ENCODE measurements around the gene NHSL1. TPM values are rescaled to one million over a fixed set of nuclear protein-coding genes. Genes with fewer than 3 reads are reported as not detected.
A peak's percentile ranks its signal among the peaks of the same experiment; 100 is the strongest.

The NHSL1 gene
- total RNA-seq, 1 donor from 2014 or later = 59.8 TPM

- DNase-seq (ENCODE audit: low spot score) = no peak
- ATAC-seq = peak; percentile 39
These were observed 528 bp downstream of the NHSL1 start for GRCh38 chr6:138498629-138499302.

- DNase-seq (ENCODE audit: low spot score) = no peak
These were observed 2.0 kb downstream of the NHSL1 start for GRCh38 chr6:138497286-138497685.

GRCh38 chr6:138494312-138494711 is 5.0 kb downstream of the NHSL1 start:
- ATAC-seq = no peak
- DNase-seq (ENCODE audit: low spot score) = no peak

More at GRCh38 chr6:138497286-138497685, 2.0 kb downstream of the NHSL1 start:
- no peak for ATAC-seq

GRCh38 chr6:138493413-138493812 is 5.9 kb downstream of the NHSL1 start:
- no peak for DNase-seq (ENCODE audit: low spot score)
- peak; percentile 49 for ATAC-seq

GRCh38 chr6:138492871-138493270 is 6.4 kb downstream of the NHSL1 start:
- DNase-seq (ENCODE audit: low spot score) (no peak), ATAC-seq (no peak)

- no peak for DNase-seq (ENCODE audit: low spot score)
- no peak for ATAC-seq
These were observed 7.2 kb downstream of the NHSL1 start for GRCh38 chr6:138492113-138492512.

GRCh38 chr6:138491017-138491416 is 8.3 kb downstream of the NHSL1 start:
- ATAC-seq (no peak), DNase-seq (ENCODE audit: low spot score) (no peak)

GRCh38 chr6:138489846-138490245 is 9.4 kb downstream of the NHSL1 start:
- no peak for ATAC-seq

GRCh38 chr6:138487102-138487604 is 12.1 kb downstream of the NHSL1 start:
- ATAC-seq (no peak), DNase-seq (ENCODE audit: low spot score) (no peak)

More at GRCh38 chr6:138489846-138490245, 9.4 kb downstream of the NHSL1 start:
- DNase-seq (ENCODE audit: low spot score) = no peak

GRCh38 chr6:138486249-138487101 is 12.8 kb downstream of the NHSL1 start:
- ATAC-seq (no peak), DNase-seq (ENCODE audit: low spot score) (no peak)

GRCh38 chr6:138485586-138486248 is 13.6 kb downstream of the NHSL1 start:
- no peak for DNase-seq (ENCODE audit: low spot score)
- peak; percentile 47 for ATAC-seq

GRCh38 chr6:138485005-138485545 is 14.2 kb downstream of the NHSL1 start:
- ATAC-seq (peak; percentile 13), DNase-seq (ENCODE audit: low spot score) (no peak)

GRCh38 chr6:138484018-138484731 is 15.1 kb downstream of the NHSL1 start:
- DNase-seq (ENCODE audit: low spot score) (no peak), ATAC-seq (no peak)

GRCh38 chr6:138482816-138483215 is 16.5 kb downstream of the NHSL1 start:
- DNase-seq (ENCODE audit: low spot score) (no peak), ATAC-seq (peak; percentile 15)

- DNase-seq (ENCODE audit: low spot score) (no peak), ATAC-seq (no peak)
These were observed 18.9 kb downstream of the NHSL1 start for GRCh38 chr6:138480279-138480949.

GRCh38 chr6:138477913-138478539 is 21.3 kb downstream of the NHSL1 start:
- ATAC-seq = peak; percentile 30
- DNase-seq (ENCODE audit: low spot score) = no peak

GRCh38 chr6:138476116-138476515 is 23.2 kb downstream of the NHSL1 start:
- ATAC-seq = no peak

GRCh38 chr6:138473144-138473543 is 26.1 kb downstream of the NHSL1 start:
- DNase-seq (ENCODE audit: low spot score) = no peak
- ATAC-seq = peak; percentile 62

More at GRCh38 chr6:138476116-138476515, 23.2 kb downstream of the NHSL1 start:
- DNase-seq (ENCODE audit: low spot score) = no peak

- ATAC-seq (peak; percentile 10), DNase-seq (ENCODE audit: low spot score) (no peak)
These were observed 30.8 kb downstream of the NHSL1 start for GRCh38 chr6:138468320-138469015.
